H9 (cell line): ENCODE data around the gene CATSPER1. TPM values are rescaled to one million over a fixed set of nuclear protein-coding genes. Genes with fewer than 3 reads are reported as not detected.

ENCODE experiments used
- DNase-seq: peaks from one replicate; pipeline ENCODE4 v3.0.0-alpha.2; 2017
- H2AFZ ChIP-seq: one replicate; pipeline ENCODE4 v1.6.1; 2013; ENCODE audit warnings: mild to moderate bottlenecking, low read length, control low read depth, moderate library complexity
- H2AK5ac ChIP-seq: 2 replicates; pipeline ENCODE4 v1.6.1; 2013; ENCODE audit warnings: low read length, control low read depth, mixed read lengths; ENCODE audit not compliant: insufficient read length
- H2BK120ac ChIP-seq: one replicate; pipeline ENCODE4 v1.6.1; 2013; ENCODE audit warnings: low read depth, mild to moderate bottlenecking, low read length, control low read depth, inconsistent platforms; ENCODE audit not compliant: poor library complexity, severe bottlenecking
- H2BK12ac ChIP-seq: 2 replicates; pipeline ENCODE4 v1.6.1; 2013; ENCODE audit warnings: low read length, control low read depth, mixed read lengths, low read depth; ENCODE audit not compliant: insufficient read length
- H2BK15ac ChIP-seq: 2 replicates; pipeline ENCODE4 v1.6.1; 2013; ENCODE audit warnings: low read depth, low read length, control low read depth
- H2BK20ac ChIP-seq: one replicate; pipeline ENCODE4 v1.6.1; 2013; ENCODE audit warnings: low read depth, mild to moderate bottlenecking, low read length, control low read depth, inconsistent platforms; ENCODE audit not compliant: poor library complexity, severe bottlenecking
- H2BK5ac ChIP-seq: 2 replicates; pipeline ENCODE4 v1.6.1; 2013; ENCODE audit warnings: low read length, control low read depth, mixed read lengths; ENCODE audit not compliant: insufficient read length
- H3K14ac ChIP-seq: 2 replicates; pipeline ENCODE4 v1.6.1; 2013; ENCODE audit warnings: low read length, control low read depth; ENCODE audit not compliant: insufficient read depth
- H3K18ac ChIP-seq: 2 replicates; pipeline ENCODE4 v1.6.1; 2013; ENCODE audit warnings: low read depth, mild to moderate bottlenecking, mixed read lengths, low read length, control low read depth; ENCODE audit not compliant: insufficient read length
- H3K23ac ChIP-seq: 2 replicates; pipeline ENCODE4 v1.6.1; 2013; ENCODE audit warnings: low read length, control low read depth, mixed read lengths, low read depth; ENCODE audit not compliant: insufficient read length
- H3K23me2 ChIP-seq: 2 replicates; pipeline ENCODE4 v1.6.1; 2013; ENCODE audit warnings: low read depth, mild to moderate bottlenecking, mixed read lengths, low read length, control low read depth; ENCODE audit not compliant: insufficient read length, poor library complexity, severe bottlenecking
- H3K27ac ChIP-seq: 2 replicates; pipeline ENCODE4 v1.5.1; 2013; ENCODE audit warnings: low read length, control low read depth, mixed read lengths, low read depth; ENCODE audit not compliant: insufficient read length
- H3K27me3 ChIP-seq: 2 replicates; pipeline ENCODE4 v1.6.1; 2013; ENCODE audit warnings: low read length, control low read depth, inconsistent platforms; ENCODE audit not compliant: insufficient read depth
- H3K4ac ChIP-seq: 2 replicates; pipeline ENCODE4 v1.6.1; 2013; ENCODE audit warnings: low read depth, mild to moderate bottlenecking, control low read depth, inconsistent platforms, low read length, moderate library complexity
- H3K4me1 ChIP-seq: 2 replicates; pipeline ENCODE4 v1.6.1; 2013; ENCODE audit warnings: low read length, control low read depth, inconsistent platforms; ENCODE audit not compliant: insufficient read depth
- H3K4me2 ChIP-seq: 2 replicates; pipeline ENCODE4 v1.6.1; 2013; ENCODE audit warnings: low read length, control low read depth, mixed read lengths; ENCODE audit not compliant: insufficient read length, insufficient read depth
- H3K56ac ChIP-seq: 2 replicates; pipeline ENCODE4 v1.6.1; 2013; ENCODE audit warnings: low read depth, mild to moderate bottlenecking, mixed read lengths, low read length, control low read depth; ENCODE audit not compliant: insufficient read length
- H3K79me1 ChIP-seq: 2 replicates; pipeline ENCODE4 v1.6.1; 2013; ENCODE audit warnings: low read depth, mild to moderate bottlenecking, moderate library complexity, low read length, control low read depth, inconsistent platforms; ENCODE audit not compliant: insufficient read depth, poor library complexity, severe bottlenecking
- H3K79me2 ChIP-seq: 2 replicates; pipeline ENCODE4 v1.6.1; 2013; ENCODE audit warnings: low read length, control low read depth, inconsistent platforms; ENCODE audit not compliant: insufficient read depth
- H3K9ac ChIP-seq: 2 replicates; pipeline ENCODE4 v1.6.1; 2013; ENCODE audit warnings: low read length, control low read depth, mixed read lengths; ENCODE audit not compliant: insufficient read length; ENCODE audit errors: extremely low read depth
- H3K9me3 ChIP-seq: one replicate; pipeline ENCODE4 v1.6.1; 2013; ENCODE audit warnings: low read depth, low read length, inconsistent platforms; ENCODE audit not compliant: control insufficient read depth
- H3T11ph ChIP-seq: one replicate; pipeline ENCODE4 v1.6.1; 2013; ENCODE audit warnings: mild to moderate bottlenecking, low read length, control low read depth, inconsistent platforms
- H4K20me1 ChIP-seq: one replicate; pipeline ENCODE4 v1.6.1; 2013; ENCODE audit not compliant: control insufficient read depth, insufficient read length, insufficient read depth
- H4K5ac ChIP-seq: 2 replicates; pipeline ENCODE4 v1.6.1; 2013; ENCODE audit warnings: low read depth, mild to moderate bottlenecking, mixed read lengths, low read length, control low read depth; ENCODE audit not compliant: insufficient read length
- H4K8ac ChIP-seq: replicated peaks from 2 replicates; pipeline ENCODE4 v1.6.1; 2013; ENCODE audit warnings: low read length, control low read depth, mixed read lengths, low read depth; ENCODE audit not compliant: insufficient read length
- H4K91ac ChIP-seq: 2 replicates; pipeline ENCODE4 v1.6.1; 2013; ENCODE audit warnings: low read depth, mild to moderate bottlenecking, moderate library complexity, mixed read lengths, low read length, control low read depth; ENCODE audit not compliant: insufficient read length
- H3K27ac Mint-ChIP-seq, 3 experiments: 2 replicates in 2 of 3; 3 replicates in 1 of 3; pipeline ENCODE4 v1.8.0; 2020 to 2021; ENCODE audit warnings: mixed read lengths in 3 of 3, mild to moderate bottlenecking in 1 of 3, moderate library complexity in 1 of 3
- H3K27me3 Mint-ChIP-seq: 2 replicates; pipeline ENCODE4 v1.8.0; 2021; ENCODE audit warnings: low read depth, mild to moderate bottlenecking, moderate library complexity, mixed read lengths
- H3K36me3 Mint-ChIP-seq, 3 experiments: 2 replicates in 2 of 3; 3 replicates in 1 of 3; pipeline ENCODE4 v1.8.0; 2020 to 2021; ENCODE audit warnings: low read depth in 3 of 3, mixed read lengths in 3 of 3; ENCODE audit not compliant: insufficient read depth in 1 of 3
- H3K4me1 Mint-ChIP-seq, 2 experiments: 2 replicates each; pipeline ENCODE4 v1.8.0; 2020; ENCODE audit warnings: mixed read lengths in 2 of 2
- H3K4me3 Mint-ChIP-seq, 2 experiments: 2 replicates in 1 of 2; 3 replicates in 1 of 2; pipeline ENCODE4 v1.8.0; 2020 to 2021; ENCODE audit warnings: mild to moderate bottlenecking in 2 of 2, mixed read lengths in 2 of 2, moderate library complexity in 1 of 2
- H3K9me3 Mint-ChIP-seq, 2 experiments: 2 replicates in 1 of 2; 3 replicates in 1 of 2; pipeline ENCODE4 v1.8.0; 2020; ENCODE audit warnings: mild to moderate bottlenecking in 2 of 2, mixed read lengths in 2 of 2, moderate library complexity in 1 of 2
- CTCF ChIP-seq: fragments of 200-600 bp; sonication (generic); conservative IDR thresholded peaks from 3 replicates; pipeline ENCODE4 v1.8.0; 2021; ENCODE audit warnings: antibody characterized with exemption, mild to moderate bottlenecking
- WGBS: extraction: QIAGEN DNeasy Blood & Tissue Kit; methylation state at CpG from one replicate; pipeline ENCODE4 v1.1.7; 2013; ENCODE audit warnings: missing lambda C conversion rate, low lambda C conversion rate, mixed read lengths; ENCODE audit not compliant: insufficient read length; ENCODE audit errors: extremely low coverage; 5-methylcytosine and 5-hydroxymethylcytosine counted together
- total RNA-seq: library from RNA; stranded (reverse); gene quantifications from 2 replicates; pipeline ENCODE4 v1.2.1, GENCODE V29; 2021

CATSPER1 gene
- total RNA-seq, 1 experiment from 2014 or later = not detected

DNA sequence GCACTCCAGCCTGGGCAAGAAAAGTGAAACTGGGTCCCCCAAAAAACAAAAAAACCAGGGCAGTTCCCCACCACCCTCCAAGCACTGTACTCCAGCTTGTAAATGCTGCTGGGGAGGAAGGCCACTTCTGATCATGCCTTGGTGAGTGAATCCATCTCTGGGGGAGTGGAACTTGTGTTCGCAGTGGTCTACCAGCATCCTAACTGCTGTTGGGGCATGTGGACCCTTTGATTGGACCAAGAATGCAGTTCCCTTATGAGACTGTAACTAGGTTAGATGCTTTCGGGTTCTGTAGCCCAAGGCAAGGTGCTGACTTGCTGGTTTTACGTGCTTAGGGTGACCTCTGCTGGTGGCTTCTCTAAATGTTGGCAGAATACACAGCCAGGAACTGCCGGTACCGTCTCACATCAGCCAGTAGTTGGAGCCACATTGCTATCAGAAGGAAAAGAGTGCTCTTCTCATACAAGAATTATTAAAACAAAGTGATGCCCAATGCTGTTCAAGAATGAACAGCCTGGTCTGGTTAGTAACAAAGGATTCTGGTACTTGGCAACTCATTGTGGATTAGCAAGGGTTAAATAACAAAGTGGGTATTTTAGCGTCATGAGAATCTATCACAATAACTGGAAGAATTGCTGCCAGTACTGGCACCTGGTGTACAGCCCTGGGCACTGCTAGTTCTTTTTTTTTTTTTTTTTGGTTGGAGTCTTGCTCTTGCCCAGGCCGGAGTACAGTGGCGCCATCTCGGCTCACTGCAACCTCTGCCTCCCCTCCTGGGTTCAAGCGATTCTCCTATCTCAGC lies 37.3 kb downstream of the CATSPER1 start:
- no CpG with 5 or more reads among the region's 10 CpGs for whole genome bisulfite sequencing
- Histone ChIP-seq H4K5ac (no peak overlapping the region), H3K4ac (no peak overlapping the region), H3K27me3 (no peaks in the 10 kb centered on the region), H3K9ac (no peak overlapping the region), H2BK15ac (no peak overlapping the region), H4K91ac (no peak overlapping the region), H3T11ph (no peak overlapping the region), H2BK120ac (no peak overlapping the region), H2BK5ac (no peak overlapping the region), H3K14ac (no peak overlapping the region), H3K18ac (no peak overlapping the region), H4K20me1 (no peaks in the 10 kb centered on the region), H2AK5ac (no peak overlapping the region), H2BK12ac (no peak overlapping the region), H3K23ac (no peak overlapping the region), H3K4me1 (no peaks in the 10 kb centered on the region), H3K27ac (no peak overlapping the region), H3K23me2 (no peaks in the 10 kb centered on the region), H4K8ac (no peak overlapping the region), H2BK20ac (no peak overlapping the region), H3K79me2 (no peaks in the 10 kb centered on the region), H3K79me1 (no peaks in the 10 kb centered on the region), H3K56ac (no peak overlapping the region), H2AFZ (no peak overlapping the region), H3K4me2 (no peak overlapping the region), H3K9me3 (no peaks in the 10 kb centered on the region)
- Mint-ChIP-seq H3K4me3 (peak overlapping the region in 1 of 2 experiments; percentile 39; a peak in 2 of 5 replicates), H3K9me3 (no peaks in the 10 kb centered on the region), H3K4me1 (peaks cover 0 to 2% of the 10 kb centered on the region in 2 experiments; a peak in 1 of 4 replicates), H3K27ac (no peak overlapping the region), H3K27me3 (no peaks in the 10 kb centered on the region; the same call in 1 of the 2 replicates), H3K36me3 (peaks cover 0 to 7% (median 0%) of the 10 kb centered on the region in 3 experiments; a peak in 2 of 7 replicates)
- peak; percentile 99 for TF ChIP-seq CTCF
- peak; percentile 92 for DNase-seq
